ENCODE data around the gene CCDC78.

DNA sequence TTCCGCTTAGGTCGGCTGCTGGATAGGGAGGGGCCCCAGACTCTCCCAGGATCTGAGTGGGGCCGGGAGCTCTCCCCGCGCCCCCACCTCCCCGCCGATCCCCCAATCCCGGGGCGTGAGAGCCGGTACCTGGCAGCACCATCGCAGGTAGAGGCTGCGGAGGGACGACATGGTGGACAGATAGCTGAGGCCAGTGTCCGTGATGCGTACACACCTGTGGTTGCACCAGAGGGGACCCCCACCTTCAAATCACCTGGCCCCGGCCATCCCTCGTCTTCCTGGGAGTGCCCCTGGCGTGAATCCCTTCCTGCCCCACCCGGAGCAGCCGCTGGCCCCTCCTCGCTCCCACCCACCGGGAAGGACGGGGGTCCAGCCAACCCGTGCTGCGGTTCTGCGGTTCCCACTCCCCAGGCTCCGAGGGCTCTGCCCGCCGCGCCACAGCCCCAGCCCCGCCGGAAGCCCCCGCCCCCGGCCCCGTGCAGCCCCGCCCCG lies 31.3 kb downstream of the CCDC78 start:
- TF ChIP-seq CTCF (IDR thresholded peaks at IDR 0.05; ENCODE audit: extremely low read depth in 1 of 2, insufficient read depth in 1 of 2, low read depth in 1 of 2, low read length in 2 of 2) (no peak), POLR2AphosphoS5 (IDR thresholded peaks at IDR 0.05; ENCODE audit: insufficient read depth, low read depth, low read length) (no peak), POLR2A (IDR thresholded peaks at IDR 0.05; ENCODE audit: low read depth, low read length) (no peak), FOS (IDR thresholded peaks at IDR 0.05; ENCODE audit: borderline replicate concordance, insufficient read depth, low read length) (no peak), EZH2 (IDR thresholded peaks at IDR 0.05; ENCODE audit: borderline replicate concordance, low read depth, low read length, severe bottlenecking) (peak; percentile 11)
